ENCODE data around the gene CARMIL1. TPM values are rescaled to one million over a fixed set of nuclear protein-coding genes. Genes with fewer than 3 reads are reported as not detected.

Gene CARMIL1
- total RNA-seq, 2 experiments from 2014 or later, result 3.6 to 4.1 TPM

- peaks cover 2% of the 10 kb centered on the region for H3K36me3 Mint-ChIP-seq (ENCODE audit: low read depth)
- peaks cover 3% of the 10 kb centered on the region for H3K4me1 Mint-ChIP-seq (ENCODE audit: low read depth)
- H3K27ac Mint-ChIP-seq, result no peak overlapping the region
- POLR2A ChIA-PET, result no interaction called here
- ATAC-seq (no peak), DNase-seq (no peak)
- no peak overlapping the region for H3K4me3 Mint-ChIP-seq
- intact Hi-C loops (cut with micrococcal nuclease), result no loop called here
- CTCF ChIA-PET, result interaction anchor here (1.5 to 2.2 kb wide), 3 partner anchors 206 to 219 kb away, joined by 5 to 7 read pairs (median 6); partner anchors contain the start of gene CARMIL1
- no peaks in the 10 kb centered on the region for H3K27me3 Mint-ChIP-seq
- H3K9me3 Mint-ChIP-seq, result no peaks in the 10 kb centered on the region
- TF ChIP-seq CTCF (IDR thresholded peaks at IDR 0.05), result no peak
Observed at GRCh38 chr6:25484900-25485299, 205.7 kb downstream of the CARMIL1 start.

DNA sequence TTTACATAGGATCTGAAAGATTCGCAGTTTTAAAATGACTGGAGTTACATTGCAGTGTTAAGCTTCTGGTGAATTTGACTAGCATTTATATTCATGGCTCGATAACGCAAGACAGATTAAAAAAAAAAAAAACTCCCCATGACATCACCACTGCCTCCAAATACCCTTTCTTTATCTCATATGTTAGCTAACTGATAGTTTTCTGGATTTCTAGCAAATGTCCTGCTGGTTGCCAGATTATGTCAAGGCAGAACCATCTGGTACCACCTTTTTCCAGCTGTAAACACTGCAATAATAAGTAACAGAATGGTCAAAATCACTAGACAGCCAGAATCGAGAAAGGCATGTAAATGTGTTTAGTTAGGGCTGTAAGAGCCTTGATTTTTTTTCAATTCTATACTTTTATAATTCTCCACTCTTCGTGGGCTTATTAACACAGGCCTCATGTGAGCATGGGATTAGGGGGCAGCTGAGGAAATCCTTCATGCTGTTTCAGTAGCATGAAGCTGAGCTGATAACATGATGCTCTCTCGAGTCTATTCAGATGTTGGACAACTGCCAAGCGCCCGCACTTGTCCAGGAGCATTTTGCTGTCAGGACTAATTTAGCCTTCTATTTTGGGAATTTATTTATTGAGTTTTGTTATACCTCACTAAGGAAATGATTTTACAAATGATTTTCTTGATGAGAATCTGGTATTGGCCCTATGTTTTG, 206.8 kb downstream of the CARMIL1 start:
- Mint-ChIP-seq H3K36me3 (ENCODE audit: low read depth) (peaks cover under 1% of the 10 kb centered on the region), H3K27ac (no peak overlapping the region), H3K4me3 (no peak overlapping the region), H3K4me1 (ENCODE audit: low read depth) (peaks cover 7% of the 10 kb centered on the region), H3K9me3 (no peaks in the 10 kb centered on the region), H3K27me3 (no peaks in the 10 kb centered on the region)
- POLR2A ChIA-PET, result no interaction called here
- CTCF ChIA-PET, result interaction anchor here (0.7 to 3.6 kb wide), 6 partner anchors 70 to 263 kb away, joined by 3 to 29 read pairs (median 6); partner anchors contain the start of gene CARMIL1
- ATAC-seq (no peak), DNase-seq (no peak)
- TF ChIP-seq CTCF (IDR thresholded peaks at IDR 0.05), result no peak
- intact Hi-C loops (cut with micrococcal nuclease), result no loop called here

DNA sequence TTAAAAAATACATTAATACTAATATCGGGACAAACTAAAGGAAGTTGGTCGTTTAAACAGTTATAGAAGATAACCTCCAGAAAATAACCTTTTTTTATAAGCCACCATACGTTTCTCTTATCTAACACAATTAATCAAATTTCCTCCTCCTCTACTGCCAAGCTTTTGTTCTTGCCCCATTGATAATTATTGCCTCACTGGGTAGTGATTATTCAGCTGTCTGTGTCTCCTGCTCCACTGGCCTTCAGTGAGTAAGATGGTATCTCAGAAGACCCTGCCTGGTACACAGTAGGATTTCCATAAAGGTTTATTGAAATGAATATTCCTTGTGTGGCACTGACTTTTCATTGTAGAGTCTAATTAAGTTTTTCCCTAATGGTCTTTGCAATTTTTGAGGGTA, 207.4 kb downstream of the CARMIL1 start:
- ATAC-seq, result no peak
- DNase-seq, result no peak
- H3K27me3 Mint-ChIP-seq, result no peaks in the 10 kb centered on the region
- no peak overlapping the region for H3K4me3 Mint-ChIP-seq
- intact Hi-C loops (cut with micrococcal nuclease), result no loop called here
- H3K9me3 Mint-ChIP-seq, result no peaks in the 10 kb centered on the region
- H3K27ac Mint-ChIP-seq, result no peak overlapping the region
- TF ChIP-seq CTCF (IDR thresholded peaks at IDR 0.05), result no peak
- CTCF ChIA-PET, result interaction anchor here (2.2 to 3.6 kb wide), 4 partner anchors 70 to 263 kb away, joined by 6 to 29 read pairs (median 10); partner anchors contain the start of gene CARMIL1
- H3K36me3 Mint-ChIP-seq (ENCODE audit: low read depth), result no peaks in the 10 kb centered on the region
- POLR2A ChIA-PET, result no interaction called here
- H3K4me1 Mint-ChIP-seq (ENCODE audit: low read depth), result peaks cover 7% of the 10 kb centered on the region

GRCh38 chr6:25487012-25487411, 207.8 kb downstream of the CARMIL1 start:
- ATAC-seq, result no peak
- Mint-ChIP-seq H3K36me3 (ENCODE audit: low read depth) (no peaks in the 10 kb centered on the region), H3K27me3 (no peaks in the 10 kb centered on the region), H3K9me3 (no peaks in the 10 kb centered on the region), H3K4me1 (ENCODE audit: low read depth) (peaks cover 7% of the 10 kb centered on the region), H3K27ac (no peak overlapping the region), H3K4me3 (no peak overlapping the region)
- POLR2A ChIA-PET, result no interaction called here
- CTCF ChIA-PET, result interaction anchor here (2.2 to 3.6 kb wide), 4 partner anchors 69 to 264 kb away, joined by 6 to 29 read pairs (median 10); partner anchors contain the start of gene CARMIL1
- no peak for TF ChIP-seq CTCF (IDR thresholded peaks at IDR 0.05)
- intact Hi-C loops (cut with micrococcal nuclease), result no loop called here
- no peak for DNase-seq

- intact Hi-C loops (cut with micrococcal nuclease), result no loop called here
- Mint-ChIP-seq H3K4me3 (no peak overlapping the region), H3K9me3 (no peaks in the 10 kb centered on the region), H3K36me3 (ENCODE audit: low read depth) (no peaks in the 10 kb centered on the region), H3K27me3 (no peaks in the 10 kb centered on the region), H3K27ac (no peak overlapping the region), H3K4me1 (ENCODE audit: low read depth) (peaks cover 7% of the 10 kb centered on the region)
- ChIA-PET POLR2A (no interaction called here), CTCF (interaction anchor here (0.6 to 3.6 kb wide), 5 partner anchors 10 to 265 kb away, joined by 3 to 29 read pairs (median 5); no protein-coding TSS in a partner anchor)
- DNase-seq (no peak), ATAC-seq (no peak)
- TF ChIP-seq CTCF (IDR thresholded peaks at IDR 0.05), result no peak
Observed at GRCh38 chr6:25488156-25488555, 209.0 kb downstream of the CARMIL1 start.

Data from activated CD8-positive, alpha-beta T cell treated with anti-CD3 and anti-CD28 coated beads for 36 hours (primary cell).